ENCODE data around the gene VWA1.
"Not testable (repeated sequence)": the region's sequence is repeated elsewhere in the genome, so short reads cannot be mapped to it uniquely, and the experiment has no call there.

VWA1 gene

DNA sequence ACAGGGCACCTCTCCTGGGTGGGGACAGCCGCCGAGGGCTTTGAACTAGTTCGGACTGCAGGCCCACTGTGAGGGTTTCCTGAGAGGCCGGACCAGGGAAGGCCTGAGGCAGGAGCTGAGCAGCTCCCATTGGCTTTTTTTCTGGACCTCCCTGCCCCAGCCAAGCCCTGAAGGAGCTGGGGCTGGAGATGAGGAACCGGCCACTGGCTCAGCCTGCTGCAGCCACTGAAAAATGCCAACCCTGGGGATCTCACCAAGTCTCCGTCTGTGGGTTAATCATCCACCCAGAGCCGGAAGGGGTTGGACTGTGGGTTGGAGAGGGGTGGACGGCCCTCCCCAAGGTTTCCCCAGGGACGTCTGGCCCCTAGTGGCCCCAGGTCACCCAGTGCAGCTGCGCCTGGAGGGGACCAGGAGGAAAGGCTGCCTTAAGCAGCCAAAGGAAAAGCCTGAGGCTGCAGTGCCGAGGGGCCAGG lies 2.5 kb downstream of the VWA1 start:
- no peak overlapping the region for H3K27ac ChIP-seq (ENCODE audit: low read depth, low read length)
- H3K9ac ChIP-seq (ENCODE audit: low read depth, low read length) = no peak overlapping the region
- peaks cover 11% of the 10 kb centered on the region for H3K27me3 ChIP-seq (ENCODE audit: control insufficient read depth, insufficient read depth, low read length)
- no peak overlapping the region for H3K4me3 ChIP-seq (ENCODE audit: low read depth, low read length)
- H3K36me3 ChIP-seq (ENCODE audit: control insufficient read depth, insufficient read depth, low read length) = peaks cover 3% of the 10 kb centered on the region; the same call in 1 of the 2 replicates
- H3K9me3 ChIP-seq (ENCODE audit: control insufficient read depth, insufficient read depth, low read length) = no peaks in the 10 kb centered on the region
- peaks cover 24% of the 10 kb centered on the region for H3K4me1 ChIP-seq (ENCODE audit: control insufficient read depth, insufficient read depth, low read length)

DNA sequence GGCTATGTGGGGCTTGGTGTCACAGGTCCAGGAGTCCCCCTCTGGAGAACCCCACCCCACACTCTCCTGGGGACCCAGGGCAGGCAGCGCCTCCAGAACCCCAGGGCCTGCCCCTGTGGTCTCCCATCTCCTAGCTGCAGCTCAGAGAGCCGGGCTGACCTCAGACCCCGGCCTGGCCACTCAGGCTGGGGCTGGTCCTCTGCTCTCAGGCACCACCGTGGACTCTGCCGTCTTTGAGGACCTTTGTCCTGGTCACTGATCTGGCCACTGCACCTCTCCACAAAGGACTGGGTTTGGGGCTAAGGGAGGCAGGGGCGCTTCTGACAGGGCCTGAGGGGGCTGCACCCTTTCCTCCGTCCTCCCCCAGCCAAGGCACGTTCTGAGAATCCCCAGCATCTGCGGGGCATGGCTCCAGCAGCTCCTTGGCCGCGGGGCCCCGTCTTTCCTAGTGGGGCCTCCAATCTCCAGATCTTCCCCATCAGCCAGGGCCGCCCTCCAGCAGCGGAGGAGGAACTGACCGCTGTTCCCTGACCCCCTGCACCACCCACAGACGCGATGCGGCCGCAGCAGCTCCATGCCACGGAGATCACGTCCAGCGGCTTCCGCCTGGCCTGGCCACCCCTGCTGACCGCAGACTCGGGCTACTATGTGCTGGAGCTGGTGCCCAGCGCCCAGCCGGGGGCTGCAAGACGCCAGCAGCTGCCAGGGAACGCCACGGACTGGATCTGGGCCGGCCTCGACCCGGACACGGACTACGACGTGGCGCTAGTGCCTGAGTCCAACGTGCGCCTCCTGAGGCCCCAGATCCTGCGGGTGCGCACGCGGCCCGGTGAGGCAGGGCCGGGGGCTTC lies 3.3 kb downstream of the VWA1 start:
- Histone ChIP-seq H3K27ac (ENCODE audit: low read depth, low read length) (no peak overlapping the region), H3K36me3 (ENCODE audit: control insufficient read depth, insufficient read depth, low read length) (peaks cover 3% of the 10 kb centered on the region; the same call in 1 of the 2 replicates), H3K27me3 (ENCODE audit: control insufficient read depth, insufficient read depth, low read length) (peaks cover 11% of the 10 kb centered on the region), H3K9me3 (ENCODE audit: control insufficient read depth, insufficient read depth, low read length) (no peaks in the 10 kb centered on the region), H3K4me1 (ENCODE audit: control insufficient read depth, insufficient read depth, low read length) (peaks cover 16% of the 10 kb centered on the region), H3K9ac (ENCODE audit: low read depth, low read length) (no peak overlapping the region), H3K4me3 (ENCODE audit: low read depth, low read length) (no peak overlapping the region)

- Histone ChIP-seq H3K27ac (ENCODE audit: low read depth, low read length) (no peak overlapping the region), H3K36me3 (ENCODE audit: control insufficient read depth, insufficient read depth, low read length) (peaks cover 3% of the 10 kb centered on the region; the same call in 1 of the 2 replicates), H3K27me3 (ENCODE audit: control insufficient read depth, insufficient read depth, low read length) (peaks cover 11% of the 10 kb centered on the region), H3K4me1 (ENCODE audit: control insufficient read depth, insufficient read depth, low read length) (peaks cover 7% of the 10 kb centered on the region), H3K9me3 (ENCODE audit: control insufficient read depth, insufficient read depth, low read length) (no peaks in the 10 kb centered on the region), H3K9ac (ENCODE audit: low read depth, low read length) (no peak overlapping the region), H3K4me3 (ENCODE audit: low read depth, low read length) (no peak overlapping the region)
These were observed 4.2 kb downstream of the VWA1 start for GRCh38 chr1:1439546-1440261.

GRCh38 chr1:1440262-1441001 lies 4.9 kb downstream of the VWA1 start:
- no peak overlapping the region for H3K9ac ChIP-seq (ENCODE audit: low read depth, low read length)
- no peak overlapping the region for H3K27ac ChIP-seq (ENCODE audit: low read depth, low read length)
- H3K4me3 ChIP-seq (ENCODE audit: low read depth, low read length) = no peak overlapping the region
- no peaks in the 10 kb centered on the region for H3K9me3 ChIP-seq (ENCODE audit: control insufficient read depth, insufficient read depth, low read length)
- no peaks in the 10 kb centered on the region; the same call in 1 of the 2 replicates for H3K4me1 ChIP-seq (ENCODE audit: control insufficient read depth, insufficient read depth, low read length)
- peaks cover 3% of the 10 kb centered on the region; the same call in 1 of the 2 replicates for H3K36me3 ChIP-seq (ENCODE audit: control insufficient read depth, insufficient read depth, low read length)
- peaks cover 8% of the 10 kb centered on the region for H3K27me3 ChIP-seq (ENCODE audit: control insufficient read depth, insufficient read depth, low read length)

GRCh38 chr1:1441002-1441888 lies 5.8 kb downstream of the VWA1 start:
- Histone ChIP-seq H3K27ac (ENCODE audit: low read depth, low read length) (no peak overlapping the region), H3K9ac (ENCODE audit: low read depth, low read length) (no peak overlapping the region), H3K27me3 (ENCODE audit: control insufficient read depth, insufficient read depth, low read length) (peaks cover 5% of the 10 kb centered on the region), H3K9me3 (ENCODE audit: control insufficient read depth, insufficient read depth, low read length) (no peaks in the 10 kb centered on the region), H3K4me1 (ENCODE audit: control insufficient read depth, insufficient read depth, low read length) (no peaks in the 10 kb centered on the region; the same call in 1 of the 2 replicates), H3K36me3 (ENCODE audit: control insufficient read depth, insufficient read depth, low read length) (peaks cover 3% of the 10 kb centered on the region; the same call in 1 of the 2 replicates), H3K4me3 (ENCODE audit: low read depth, low read length) (no peak overlapping the region)

GRCh38 chr1:1442069-1442770 lies 6.7 kb downstream of the VWA1 start:
- H3K4me1 ChIP-seq (ENCODE audit: control insufficient read depth, insufficient read depth, low read length) = no peaks in the 10 kb centered on the region
- no peak overlapping the region for H3K27ac ChIP-seq (ENCODE audit: low read depth, low read length)
- H3K9me3 ChIP-seq (ENCODE audit: control insufficient read depth, insufficient read depth, low read length) = no peaks in the 10 kb centered on the region
- H3K27me3 ChIP-seq (ENCODE audit: control insufficient read depth, insufficient read depth, low read length) = no peaks in the 10 kb centered on the region
- peaks cover 3% of the 10 kb centered on the region; the same call in 1 of the 2 replicates for H3K36me3 ChIP-seq (ENCODE audit: control insufficient read depth, insufficient read depth, low read length)
- no peak overlapping the region for H3K4me3 ChIP-seq (ENCODE audit: low read depth, low read length)
- no peak overlapping the region for H3K9ac ChIP-seq (ENCODE audit: low read depth, low read length)

DNA sequence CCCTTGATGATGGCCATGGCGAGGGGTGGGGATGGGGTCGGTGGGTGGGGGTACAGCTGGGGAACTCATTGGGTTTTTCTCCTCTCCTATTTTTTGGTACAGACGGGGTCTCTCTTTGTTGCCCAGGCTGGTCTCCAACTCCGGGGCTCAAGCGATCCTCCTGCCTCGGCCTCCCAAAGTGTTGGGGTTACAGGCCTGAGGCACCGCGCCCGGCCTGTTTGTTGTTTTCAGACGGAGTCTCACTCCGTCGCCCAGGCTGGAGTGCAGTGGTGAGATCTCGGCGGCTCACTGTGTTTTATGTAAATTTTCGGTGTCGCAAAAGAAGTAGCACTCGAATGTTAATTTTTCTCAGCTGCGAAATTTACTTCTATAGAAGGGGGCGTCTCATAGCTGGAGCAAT lies 11.1 kb downstream of the VWA1 start:
- H3K9ac ChIP-seq (ENCODE audit: low read depth, low read length); H3K36me3 ChIP-seq (ENCODE audit: control insufficient read depth, insufficient read depth, low read length); H3K4me1 ChIP-seq (ENCODE audit: control insufficient read depth, insufficient read depth, low read length); H3K9me3 ChIP-seq (ENCODE audit: control insufficient read depth, insufficient read depth, low read length); H3K4me3 ChIP-seq (ENCODE audit: low read depth, low read length); H3K27ac ChIP-seq (ENCODE audit: low read depth, low read length); H3K27me3 ChIP-seq (ENCODE audit: control insufficient read depth, insufficient read depth, low read length): not testable (repeated sequence)

- Histone ChIP-seq H3K4me3 (ENCODE audit: low read depth, low read length) (no peak within 1 kb of the TSS), H3K36me3 (ENCODE audit: control insufficient read depth, insufficient read depth, low read length) (no peaks in the 10 kb centered on the region), H3K9me3 (ENCODE audit: control insufficient read depth, insufficient read depth, low read length) (no peaks in the 10 kb centered on the region), H3K27ac (ENCODE audit: low read depth, low read length) (no peak within 1 kb of the TSS), H3K9ac (ENCODE audit: low read depth, low read length) (no peak within 1 kb of the TSS), H3K4me1 (ENCODE audit: control insufficient read depth, insufficient read depth, low read length) (no peaks in the 10 kb centered on the region), H3K27me3 (ENCODE audit: control insufficient read depth, insufficient read depth, low read length) (no peaks in the 10 kb centered on the region)
These were observed 13.7 kb downstream of the VWA1 start, which contains the start of gene ATAD3C for GRCh38 chr1:1449099-1449739. TSS of gene ATAD3C (plus strand) at chr1:1449689. CDS start at chr1:1450684, 995 bp downstream.

DNA sequence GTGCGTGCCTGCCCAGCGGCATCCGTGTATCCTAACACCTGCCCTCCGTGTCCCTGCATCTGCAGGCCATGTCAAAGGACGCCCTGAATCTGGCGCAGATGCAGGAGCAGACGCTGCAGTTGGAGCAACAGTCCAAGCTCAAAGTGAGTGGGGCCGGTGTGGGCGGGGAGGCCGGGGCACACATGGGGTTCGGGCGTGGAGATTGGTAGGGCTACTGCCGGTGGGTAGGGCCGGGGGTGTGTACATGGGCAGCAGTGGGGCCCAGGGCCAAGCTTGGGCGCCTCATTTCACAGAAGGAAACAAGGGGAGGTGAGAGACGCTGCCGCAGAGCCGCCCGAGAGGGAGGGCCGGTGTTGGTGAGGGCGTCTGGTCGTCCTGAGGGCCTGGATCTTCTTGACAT lies 15.1 kb downstream of the VWA1 start:
- H3K27me3 ChIP-seq (ENCODE audit: control insufficient read depth, insufficient read depth, low read length); H3K4me1 ChIP-seq (ENCODE audit: control insufficient read depth, insufficient read depth, low read length); H3K4me3 ChIP-seq (ENCODE audit: low read depth, low read length); H3K27ac ChIP-seq (ENCODE audit: low read depth, low read length); H3K9ac ChIP-seq (ENCODE audit: low read depth, low read length); H3K9me3 ChIP-seq (ENCODE audit: control insufficient read depth, insufficient read depth, low read length); H3K36me3 ChIP-seq (ENCODE audit: control insufficient read depth, insufficient read depth, low read length): not testable (repeated sequence)
